Neural crest cell (in vitro differentiated cells): ENCODE data around the gene SIRT3. TPM values are rescaled to one million over a fixed set of nuclear protein-coding genes. Genes with fewer than 3 reads are reported as not detected.
A peak's percentile ranks its signal among the peaks of the same experiment; 100 is the strongest.

Experiments used
- DNase-seq: peaks from one replicate; pipeline ENCODE4 v3.0.0; 2021; ENCODE audit warnings: low read depth, mixed read lengths, low spot score
- H3K27ac Mint-ChIP-seq: one replicate; pipeline ENCODE4 v1.8.0; 2021; ENCODE audit warnings: mild to moderate bottlenecking, mixed read lengths; ENCODE audit not compliant: unreplicated experiment
- H3K27me3 Mint-ChIP-seq: 2 replicates; pipeline ENCODE4 v1.8.0; 2021; ENCODE audit warnings: low read depth, mild to moderate bottlenecking, mixed read lengths
- H3K36me3 Mint-ChIP-seq: 2 replicates; pipeline ENCODE4 v1.8.0; 2021; ENCODE audit warnings: low read depth, mild to moderate bottlenecking, mixed read lengths
- H3K4me1 Mint-ChIP-seq: 2 replicates; pipeline ENCODE4 v1.8.0; 2021; ENCODE audit warnings: mixed read lengths
- H3K4me3 Mint-ChIP-seq: one replicate; pipeline ENCODE4 v1.8.0; 2021; ENCODE audit warnings: mild to moderate bottlenecking, mixed read lengths
- H3K9me3 Mint-ChIP-seq: 2 replicates; pipeline ENCODE4 v1.8.0; 2021; ENCODE audit warnings: mixed read lengths
- total RNA-seq: library from RNA; stranded (reverse); gene quantifications from 2 replicates; pipeline ENCODE4 v1.2.1, GENCODE V29; 2021
- TF ChIP-seq, protein P1 (sequence below): fragments of 200-600 bp; sonication (generic); conservative IDR thresholded peaks from 2 replicates; pipeline ENCODE4 v1.5.0; 2021; ENCODE audit warnings: antibody characterized with exemption, mild to moderate bottlenecking

SIRT3 gene
- total RNA-seq, 1 donor from 2014 or later: 24.0 TPM

- TF ChIP-seq, protein P1, sequence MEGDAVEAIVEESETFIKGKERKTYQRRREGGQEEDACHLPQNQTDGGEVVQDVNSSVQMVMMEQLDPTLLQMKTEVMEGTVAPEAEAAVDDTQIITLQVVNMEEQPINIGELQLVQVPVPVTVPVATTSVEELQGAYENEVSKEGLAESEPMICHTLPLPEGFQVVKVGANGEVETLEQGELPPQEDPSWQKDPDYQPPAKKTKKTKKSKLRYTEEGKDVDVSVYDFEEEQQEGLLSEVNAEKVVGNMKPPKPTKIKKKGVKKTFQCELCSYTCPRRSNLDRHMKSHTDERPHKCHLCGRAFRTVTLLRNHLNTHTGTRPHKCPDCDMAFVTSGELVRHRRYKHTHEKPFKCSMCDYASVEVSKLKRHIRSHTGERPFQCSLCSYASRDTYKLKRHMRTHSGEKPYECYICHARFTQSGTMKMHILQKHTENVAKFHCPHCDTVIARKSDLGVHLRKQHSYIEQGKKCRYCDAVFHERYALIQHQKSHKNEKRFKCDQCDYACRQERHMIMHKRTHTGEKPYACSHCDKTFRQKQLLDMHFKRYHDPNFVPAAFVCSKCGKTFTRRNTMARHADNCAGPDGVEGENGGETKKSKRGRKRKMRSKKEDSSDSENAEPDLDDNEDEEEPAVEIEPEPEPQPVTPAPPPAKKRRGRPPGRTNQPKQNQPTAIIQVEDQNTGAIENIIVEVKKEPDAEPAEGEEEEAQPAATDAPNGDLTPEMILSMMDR: no peak
- peaks cover 10% of the 10 kb centered on the region for H3K36me3 Mint-ChIP-seq
- H3K4me3 Mint-ChIP-seq: peak overlapping the region; percentile 100
- DNase-seq: no peak
- H3K27ac Mint-ChIP-seq: peak overlapping the region; percentile 6
- H3K9me3 Mint-ChIP-seq: no peaks in the 10 kb centered on the region
- H3K27me3 Mint-ChIP-seq: peaks cover 4% of the 10 kb centered on the region
- peaks cover 32% of the 10 kb centered on the region for H3K4me1 Mint-ChIP-seq
These were observed 25.9 kb downstream of the SIRT3 start for GRCh38 chr11:210122-210802.

DNA sequence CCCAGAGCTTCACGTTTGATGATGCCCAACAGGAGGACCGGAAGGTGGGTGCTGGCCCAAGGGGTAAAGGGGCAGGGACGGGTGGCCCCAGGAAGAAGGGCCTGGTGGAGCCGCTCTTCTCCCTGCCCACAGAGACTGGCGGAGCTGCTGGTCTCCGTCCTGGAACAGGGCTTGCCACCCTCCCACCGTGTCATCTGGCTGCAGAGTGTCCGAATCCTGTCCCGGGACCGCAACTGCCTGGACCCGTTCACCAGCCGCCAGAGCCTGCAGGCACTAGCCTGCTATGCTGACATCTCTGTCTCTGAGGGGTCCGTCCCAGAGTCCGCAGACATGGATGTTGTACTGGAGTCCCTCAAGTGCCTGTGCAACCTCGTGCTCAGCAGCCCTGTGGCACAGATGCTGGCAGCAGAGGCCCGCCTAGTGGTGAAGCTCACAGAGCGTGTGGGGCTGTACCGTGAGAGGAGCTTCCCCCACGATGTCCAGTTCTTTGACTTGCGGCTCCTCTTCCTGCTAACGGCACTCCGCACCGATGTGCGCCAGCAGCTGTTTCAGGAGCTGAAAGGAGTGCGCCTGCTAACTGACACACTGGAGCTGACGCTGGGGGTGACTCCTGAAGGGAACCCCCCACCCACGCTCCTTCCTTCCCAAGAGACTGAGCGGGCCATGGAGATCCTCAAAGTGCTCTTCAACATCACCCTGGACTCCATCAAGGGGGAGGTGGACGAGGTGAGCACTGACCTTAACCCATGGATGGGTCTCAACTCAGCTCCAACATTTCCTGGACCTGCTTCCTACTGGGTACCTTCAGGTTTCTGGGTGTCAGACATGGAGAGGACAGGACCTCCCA lies 26.6 kb downstream of the SIRT3 start:
- TF ChIP-seq, protein P1: no peak
- Mint-ChIP-seq H3K27ac (peak overlapping the region; percentile 86), H3K27me3 (peaks cover 4% of the 10 kb centered on the region), H3K4me1 (peaks cover 32% of the 10 kb centered on the region), H3K4me3 (peak overlapping the region; percentile 100), H3K36me3 (peaks cover 10% of the 10 kb centered on the region), H3K9me3 (no peaks in the 10 kb centered on the region)
- no peak for DNase-seq

DNA sequence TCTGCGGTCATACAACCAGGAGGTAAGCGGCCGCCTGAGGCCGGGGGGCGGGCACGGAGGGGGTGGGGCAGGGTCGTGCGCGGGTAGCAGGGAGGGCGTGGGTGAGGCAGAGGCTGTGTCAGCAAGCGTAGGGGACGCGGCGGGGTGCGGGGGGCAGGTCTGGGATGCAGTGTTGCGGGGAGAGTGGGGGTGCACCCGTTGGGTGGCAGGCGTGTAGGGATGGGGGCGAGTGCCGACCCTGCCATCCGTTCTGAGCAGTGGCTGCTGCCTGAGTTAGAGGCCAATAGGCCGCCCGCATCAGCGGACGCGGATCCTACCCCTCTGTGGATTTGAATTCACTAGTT lies 27.3 kb downstream of the SIRT3 start:
- H3K27me3 Mint-ChIP-seq: peaks cover 4% of the 10 kb centered on the region
- TF ChIP-seq, protein P1: no peak
- peaks cover 32% of the 10 kb centered on the region for H3K4me1 Mint-ChIP-seq
- DNase-seq: no peak
- H3K27ac Mint-ChIP-seq: peak overlapping the region; percentile 86
- no peaks in the 10 kb centered on the region for H3K9me3 Mint-ChIP-seq
- peak overlapping the region; percentile 100 for H3K4me3 Mint-ChIP-seq
- peaks cover 10% of the 10 kb centered on the region for H3K36me3 Mint-ChIP-seq

DNA sequence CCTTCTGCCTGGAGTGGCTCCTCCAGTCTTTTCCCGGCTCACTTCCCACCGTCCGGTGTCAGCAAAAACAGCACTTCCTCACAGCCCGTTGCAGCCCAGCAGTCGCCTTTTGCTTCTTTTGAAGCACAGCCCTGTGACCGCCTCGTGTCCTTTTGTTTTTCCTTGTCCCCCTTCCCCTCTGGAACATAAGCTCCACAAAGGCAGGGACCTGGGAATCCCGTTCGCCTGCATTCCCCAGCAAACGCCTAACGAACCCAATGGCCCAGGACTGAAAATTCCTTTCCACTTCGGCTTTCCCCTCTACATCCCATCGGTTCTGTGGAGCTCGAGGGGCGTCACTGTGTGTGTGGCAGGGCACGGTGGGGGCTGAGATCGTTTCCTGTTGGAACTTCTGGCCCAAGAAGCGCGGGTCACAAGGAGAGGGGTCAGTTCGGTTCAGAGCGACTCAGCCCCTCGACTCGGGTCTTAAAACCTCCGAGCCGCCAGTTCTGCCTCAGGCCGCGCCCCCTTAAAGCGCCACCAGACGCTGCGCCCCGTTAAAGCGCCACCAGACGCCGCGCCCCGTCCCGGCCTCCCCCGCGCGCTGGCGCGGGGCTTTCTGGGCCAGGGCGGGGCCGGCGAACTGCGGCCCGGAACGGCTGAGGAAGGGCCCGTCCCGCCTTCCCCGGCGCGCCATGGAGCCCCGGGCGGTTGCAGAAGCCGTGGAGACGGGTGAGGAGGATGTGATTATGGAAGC lies 27.8 kb downstream of the SIRT3 start:
- peak overlapping the region; percentile 100 for H3K4me3 Mint-ChIP-seq
- no peaks in the 10 kb centered on the region for H3K9me3 Mint-ChIP-seq
- peak; percentile 56 for DNase-seq
- TF ChIP-seq, protein P1: no peak
- H3K36me3 Mint-ChIP-seq: peaks cover 10% of the 10 kb centered on the region
- H3K27ac Mint-ChIP-seq: peak overlapping the region; percentile 99
- peaks cover 32% of the 10 kb centered on the region for H3K4me1 Mint-ChIP-seq
- H3K27me3 Mint-ChIP-seq: peaks cover 4% of the 10 kb centered on the region

GRCh38 chr11:207863-208180 lies 28.3 kb downstream of the SIRT3 start:
- Mint-ChIP-seq H3K36me3 (peaks cover 7% of the 10 kb centered on the region), H3K9me3 (no peaks in the 10 kb centered on the region), H3K27me3 (peaks cover 4% of the 10 kb centered on the region), H3K4me1 (peaks cover 32% of the 10 kb centered on the region), H3K4me3 (peak overlapping the region; percentile 100), H3K27ac (peak overlapping the region; percentile 99)
- DNase-seq: no peak
- TF ChIP-seq, protein P1: no peak
